Esophagus (tissue), 2 donors: ENCODE results near the gene ZBTB48. TPM values are rescaled to one million over a fixed set of nuclear protein-coding genes. Genes with fewer than 3 reads are reported as not detected.

ENCODE experiments used
- H3K27ac ChIP-seq, 2 donors: one replicate each; pipeline ENCODE4 v1.5.1; 2013; ENCODE audit warnings: low read depth in 2 of 2, mild to moderate bottlenecking in 2 of 2, inconsistent platforms in 1 of 2, low read length in 1 of 2, moderate library complexity in 1 of 2
- H3K27me3 ChIP-seq, 2 donors: one replicate each; pipeline ENCODE4 v1.6.1; 2013; ENCODE audit warnings: low read length in 2 of 2, control low read depth in 1 of 2, mild to moderate bottlenecking in 1 of 2; ENCODE audit not compliant: insufficient read depth in 2 of 2, control insufficient read depth in 1 of 2
- H3K36me3 ChIP-seq, 2 donors: one replicate each; pipeline ENCODE4 v1.6.1; 2013; ENCODE audit warnings: low read length in 1 of 2; ENCODE audit not compliant: control insufficient read depth in 2 of 2, insufficient read depth in 2 of 2
- H3K4me1 ChIP-seq, 2 donors: one replicate each; pipeline ENCODE4 v1.6.1; 2013; ENCODE audit warnings: low read length in 1 of 2; ENCODE audit not compliant: control insufficient read depth in 2 of 2, insufficient read depth in 2 of 2
- H3K4me3 ChIP-seq, 2 donors: one replicate each; pipeline ENCODE4 v1.5.1; 2013; ENCODE audit warnings: low read length in 2 of 2, mild to moderate bottlenecking in 2 of 2, low read depth in 1 of 2, moderate library complexity in 1 of 2
- H3K9me3 ChIP-seq, 2 donors: one replicate each; pipeline ENCODE4 v1.6.1; 2013; ENCODE audit warnings: mild to moderate bottlenecking in 2 of 2, low read depth in 1 of 2, low read length in 1 of 2, moderate library complexity in 1 of 2; ENCODE audit not compliant: control insufficient read depth in 2 of 2, insufficient read depth in 1 of 2
- WGBS, 2 donors: extraction: QIAGEN DNeasy Blood & Tissue Kit; methylation state at CpG; one replicate each; pipeline ENCODE4 v1.1.7; 2013; 5-methylcytosine and 5-hydroxymethylcytosine counted together
- polyA plus RNA-seq, 2 donors: library from polyadenylated mRNA; stranded (reverse); fragments of 200-250 nt; gene quantifications; one replicate each; pipeline ENCODE4 v1.2.3, GENCODE V29; 2013
- donor health status: healthy with polysubstance abuse.
- donor health status: Bipolar disorder and iron deficiency.

The ZBTB48 gene
- polyA plus RNA-seq, 2 donors = 16.2 to 42.7 TPM

GRCh38 chr1:6603238-6603914 lies 23.6 kb downstream of the ZBTB48 start:
- whole genome bisulfite sequencing, 2 donors = 1 to 2% methylated on average over 36 of the region's 36 CpGs
- peak overlapping the region; percentile 61 to 98 for H3K4me3 ChIP-seq
- H3K27ac ChIP-seq = peak overlapping the region; percentile 97 to 99
- H3K27me3 ChIP-seq = no peaks in the 10 kb centered on the region
- H3K9me3 ChIP-seq = no peaks in the 10 kb centered on the region
- peaks cover 0 to 9% of the 10 kb centered on the region in 2 donors for H3K36me3 ChIP-seq
- H3K4me1 ChIP-seq = peaks cover 4 to 10% of the 10 kb centered on the region in 2 donors

GRCh38 chr1:6603915-6604558 lies 24.2 kb downstream of the ZBTB48 start:
- Histone ChIP-seq H3K27me3 (no peaks in the 10 kb centered on the region), H3K4me1 (peaks cover 2 to 7% of the 10 kb centered on the region in 2 donors), H3K27ac (peak overlapping the region; percentile 97 to 99), H3K9me3 (no peaks in the 10 kb centered on the region), H3K36me3 (peaks cover 0 to 5% of the 10 kb centered on the region in 2 donors), H3K4me3 (peak overlapping the region in 1 of 2 donors; percentile 98)
- 18 to 32% methylated on average over 19 of the region's 19 CpGs for WGBS, 2 donors

- Histone ChIP-seq H3K4me1 (peaks cover 0 to 2% of the 10 kb centered on the region in 2 donors), H3K27ac (peak overlapping the region; percentile 98 to 100), H3K9me3 (no peaks in the 10 kb centered on the region), H3K4me3 (peak overlapping the region; percentile 44 to 77), H3K36me3 (peaks cover 0 to 3% of the 10 kb centered on the region in 2 donors), H3K27me3 (no peaks in the 10 kb centered on the region)
- WGBS, 2 donors = 0% methylated on average over 45 to 67 of the region's 67 CpGs
Measured at GRCh38 chr1:6612641-6613360, 33.0 kb downstream of the ZBTB48 start.

GRCh38 chr1:6613361-6614018 lies 33.7 kb downstream of the ZBTB48 start, which contains the start of gene PHF13:
Gene PHF13 (plus strand): TSS chr1:6613731. CDS start chr1:6614067, 336 bp downstream.
- Histone ChIP-seq H3K36me3 (peaks cover 0 to 3% of the 10 kb centered on the region in 2 donors), H3K4me1 (peaks cover 0 to 2% of the 10 kb centered on the region in 2 donors), H3K27me3 (no peaks in the 10 kb centered on the region), H3K9me3 (no peaks in the 10 kb centered on the region), H3K27ac (peak within 1 kb of the TSS; percentile 98 to 100), H3K4me3 (peak within 1 kb of the TSS; percentile 82 to 90)
- WGBS, 2 donors = 1% methylated on average over 49 to 84 of the region's 84 CpGs

- peak overlapping the region; percentile 82 to 90 for H3K4me3 ChIP-seq
- peaks cover 0 to 2% of the 10 kb centered on the region in 2 donors for H3K4me1 ChIP-seq
- no peaks in the 10 kb centered on the region for H3K9me3 ChIP-seq
- WGBS, 2 donors = 1 to 3% methylated on average over 60 to 117 of the region's 117 CpGs
- peaks cover 0 to 3% of the 10 kb centered on the region in 2 donors for H3K36me3 ChIP-seq
- H3K27me3 ChIP-seq = no peaks in the 10 kb centered on the region
- H3K27ac ChIP-seq = peak overlapping the region; percentile 86 to 93
Measured at GRCh38 chr1:6614019-6614928, 34.5 kb downstream of the ZBTB48 start.

- peaks cover 0 to 2% of the 10 kb centered on the region in 2 donors for H3K4me1 ChIP-seq
- WGBS, 2 donors = 1 to 2% methylated on average over 53 to 82 of the region's 82 CpGs
- H3K4me3 ChIP-seq = peak overlapping the region; percentile 82 to 90
- H3K27me3 ChIP-seq = no peaks in the 10 kb centered on the region
- H3K9me3 ChIP-seq = no peaks in the 10 kb centered on the region
- H3K36me3 ChIP-seq = peaks cover 3 to 11% of the 10 kb centered on the region in 2 donors
- peak overlapping the region; percentile 86 to 93 for H3K27ac ChIP-seq
Measured at GRCh38 chr1:6614929-6615785, 35.4 kb downstream of the ZBTB48 start.

- Histone ChIP-seq H3K4me1 (no peaks in the 10 kb centered on the region), H3K27me3 (no peaks in the 10 kb centered on the region), H3K4me3 (no peak overlapping the region), H3K9me3 (no peaks in the 10 kb centered on the region), H3K27ac (no peak overlapping the region), H3K36me3 (peaks cover 9 to 33% of the 10 kb centered on the region in 2 donors)
- WGBS, 2 donors = 95 to 97% methylated on average over 4 of the region's 4 CpGs
Measured at GRCh38 chr1:6619045-6619444, 39.3 kb downstream of the ZBTB48 start.
